Measurements from ENCODE around the gene SUFU. TPM values are rescaled to one million over a fixed set of nuclear protein-coding genes. Genes with fewer than 3 reads are reported as not detected.

SUFU gene
- total RNA-seq, 3 donors from 2014 or later (not counting 1 experiment from before 2014, with no cell fraction given): 8.2 to 13.0 (median 11.5) TPM

DNA sequence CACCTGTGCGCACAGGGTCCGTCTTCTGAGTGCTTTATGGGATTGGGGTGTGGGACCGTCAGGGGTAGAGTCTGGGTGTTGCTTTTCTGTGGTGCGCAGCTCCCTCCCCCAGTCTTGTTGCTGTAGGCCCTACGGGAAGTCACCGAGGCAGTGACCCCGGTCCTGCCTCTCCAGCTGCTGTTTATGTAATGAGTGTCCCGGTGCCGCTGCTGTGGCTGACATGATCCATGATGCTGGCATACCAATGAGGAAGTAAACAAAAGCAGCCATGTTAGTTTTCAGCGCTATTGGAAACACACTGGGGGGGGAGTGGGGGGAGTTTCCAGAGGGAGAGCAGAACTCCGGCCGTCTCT, 141.6 kb downstream of the SUFU start:
- no peaks in the 10 kb centered on the region for H3K36me3 Mint-ChIP-seq
- intact Hi-C loops (cut with micrococcal nuclease): loop anchor here (5.0 to 10.0 kb wide), 4 partner anchors 251 to 719 kb away; partner anchors contain the start of genes CNNM2, GBF1, NFKB2 and PITX3
- WGBS (ENCODE audit: insufficient coverage): 0% methylated on average over 12 of the region's 12 CpGs
- ATAC-seq (no peak), DNase-seq (peak; percentile 45 to 71)
- H3K27ac Mint-ChIP-seq: peak overlapping the region; percentile 99
- TF ChIP-seq CTCF (IDR thresholded peaks at IDR 0.05): peak; percentile 0
- Histone ChIP-seq H3K4me3 (ENCODE audit: low read length) (peak overlapping the region; percentile 61), H3K27ac (ENCODE audit: low read length) (peak overlapping the region; percentile 88), H3K9me3 (ENCODE audit: control insufficient read depth, insufficient read depth, low read length) (no peaks in the 10 kb centered on the region), H3K27me3 (ENCODE audit: control insufficient read depth, insufficient read depth, low read length) (no peaks in the 10 kb centered on the region), H3K4me1 (ENCODE audit: control insufficient read depth, insufficient read depth, low read length) (peaks cover 59% of the 10 kb centered on the region), H3K36me3 (ENCODE audit: control insufficient read depth, insufficient read depth, low read length) (no peaks in the 10 kb centered on the region)
- no peaks in the 10 kb centered on the region for H3K27me3 Mint-ChIP-seq (ENCODE audit: low read depth in 2 of 2)
- peaks cover 57 to 63% of the 10 kb centered on the region in 2 donors for H3K4me1 Mint-ChIP-seq
- H3K4me3 Mint-ChIP-seq: peak overlapping the region; percentile 99
- no peaks in the 10 kb centered on the region for H3K9me3 Mint-ChIP-seq

GRCh38 chr10:102645741-102646609, 142.2 kb downstream of the SUFU start:
- Histone ChIP-seq H3K36me3 (ENCODE audit: control insufficient read depth, insufficient read depth, low read length) (no peaks in the 10 kb centered on the region), H3K27ac (ENCODE audit: low read length) (peak overlapping the region; percentile 88), H3K4me1 (ENCODE audit: control insufficient read depth, insufficient read depth, low read length) (peaks cover 65% of the 10 kb centered on the region), H3K27me3 (ENCODE audit: control insufficient read depth, insufficient read depth, low read length) (no peaks in the 10 kb centered on the region), H3K9me3 (ENCODE audit: control insufficient read depth, insufficient read depth, low read length) (no peaks in the 10 kb centered on the region), H3K4me3 (ENCODE audit: low read length) (peak overlapping the region; percentile 61)
- Mint-ChIP-seq H3K36me3 (no peaks in the 10 kb centered on the region), H3K9me3 (no peaks in the 10 kb centered on the region), H3K4me3 (peak overlapping the region; percentile 99), H3K27me3 (ENCODE audit: low read depth in 2 of 2) (no peaks in the 10 kb centered on the region), H3K27ac (peak overlapping the region; percentile 99), H3K4me1 (peaks cover 63 to 70% of the 10 kb centered on the region in 2 donors)
- peak; percentile 37 to 68 (median 52) for ATAC-seq
- intact Hi-C loops (cut with micrococcal nuclease): loop anchor here (1.0 to 10.0 kb wide), 8 partner anchors 15 to 719 kb away; partner anchors contain the start of genes CNNM2, GBF1, NFKB2 and PITX3
- no peak for TF ChIP-seq CTCF (IDR thresholded peaks at IDR 0.05)
- 0% methylated on average over 23 of the region's 29 CpGs for WGBS (ENCODE audit: insufficient coverage)
- DNase-seq: peak; percentile 79 to 83

DNA sequence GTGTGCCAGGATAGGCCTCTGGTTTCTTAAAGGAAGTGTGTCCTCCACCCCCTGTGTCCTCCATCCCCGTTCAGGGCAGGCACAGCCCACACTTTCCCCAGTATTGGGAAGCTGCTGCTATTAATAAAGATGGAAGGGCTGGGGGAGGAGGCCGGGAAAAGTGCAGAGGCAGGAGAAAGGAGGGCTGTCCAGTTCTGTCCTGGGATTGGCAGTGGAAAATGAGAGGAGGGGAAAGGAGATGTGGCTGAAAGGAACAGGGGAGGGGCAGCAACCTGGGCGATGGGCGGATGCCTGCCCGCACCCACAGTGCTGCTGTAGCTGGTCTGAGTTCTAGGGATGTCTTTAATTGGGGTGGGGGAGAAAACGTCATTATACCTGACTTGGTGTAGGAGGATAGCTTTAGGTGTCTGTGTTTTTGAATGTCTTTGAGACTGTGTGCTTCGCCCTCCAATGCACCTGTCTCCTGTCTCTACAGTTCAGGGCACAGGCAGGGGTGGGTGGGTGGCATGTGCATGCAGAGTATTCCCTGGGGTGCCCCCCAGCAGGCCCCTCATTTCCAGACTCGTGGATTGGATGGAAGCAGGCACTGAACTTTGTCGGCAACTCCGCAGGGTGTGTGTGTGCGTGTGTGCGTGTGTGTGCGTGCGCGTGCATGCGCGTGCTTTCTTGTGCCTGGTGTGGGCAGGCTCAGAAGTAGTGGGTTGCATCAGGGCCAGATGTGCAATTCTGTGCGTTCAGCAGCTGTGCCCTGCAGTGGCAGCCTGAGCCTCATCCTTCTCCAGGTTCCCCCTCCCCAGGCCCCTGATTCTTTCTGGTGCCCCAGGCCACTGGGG, 143.1 kb downstream of the SUFU start:
- Mint-ChIP-seq H3K36me3 (no peaks in the 10 kb centered on the region), H3K4me3 (peak overlapping the region; percentile 99), H3K27ac (peak overlapping the region; percentile 99), H3K9me3 (no peaks in the 10 kb centered on the region), H3K4me1 (peaks cover 67 to 74% of the 10 kb centered on the region in 2 donors), H3K27me3 (ENCODE audit: low read depth in 2 of 2) (no peaks in the 10 kb centered on the region)
- DNase-seq: peak; percentile 50 to 75
- Histone ChIP-seq H3K36me3 (ENCODE audit: control insufficient read depth, insufficient read depth, low read length) (no peaks in the 10 kb centered on the region), H3K27ac (ENCODE audit: low read length) (peak overlapping the region; percentile 88), H3K27me3 (ENCODE audit: control insufficient read depth, insufficient read depth, low read length) (no peaks in the 10 kb centered on the region), H3K4me1 (ENCODE audit: control insufficient read depth, insufficient read depth, low read length) (peaks cover 68% of the 10 kb centered on the region), H3K4me3 (ENCODE audit: low read length) (peak overlapping the region; percentile 61), H3K9me3 (ENCODE audit: control insufficient read depth, insufficient read depth, low read length) (no peaks in the 10 kb centered on the region)
- intact Hi-C loops (cut with micrococcal nuclease): loop anchor here (1.0 to 10.0 kb wide), 8 partner anchors 14 to 718 kb away; partner anchors contain the start of genes CNNM2, GBF1, NFKB2 and PITX3
- ATAC-seq: no peak
- TF ChIP-seq CTCF (IDR thresholded peaks at IDR 0.05): no peak
- WGBS (ENCODE audit: insufficient coverage): 31% methylated on average over 17 of the region's 18 CpGs
